WTC11 (cell line): ENCODE measurements around the gene NFIC. TPM values are rescaled to one million over a fixed set of nuclear protein-coding genes. Genes with fewer than 3 reads are reported as not detected.

Experiments used
- ATAC-seq: fragments of 200-7000 bp; cut with Tn5 transposase; 2 replicates; pipeline ENCODE4 v1.10.0; 2021; ENCODE audit warnings: mild to moderate bottlenecking, moderate library complexity
- CTCF ChIA-PET: fragments of 300-600 bp; sonication (Branson Sonifier 250); formaldehyde crosslinking; loops from one replicate; lab custom pipeline; 2021; ENCODE audit warnings: antibody characterized with exemption; lab: Charles Lee
- POLR2A ChIA-PET: fragments of 350-600 bp; sonication (Branson Sonifier 250); formaldehyde crosslinking; loops from one replicate; lab custom pipeline; 2021; ENCODE audit warnings: antibody characterized with exemption; lab: Charles Lee
- DNase-seq: peaks from one replicate; pipeline ENCODE4 v3.0.0; 2021; ENCODE audit warnings: low spot score
- H3K27ac Mint-ChIP-seq: 2 replicates; pipeline ENCODE4 v1.8.0; 2021; ENCODE audit warnings: mixed read lengths
- H3K27me3 Mint-ChIP-seq: 2 replicates; pipeline ENCODE4 v1.8.0; 2021; ENCODE audit warnings: low read depth, mild to moderate bottlenecking, moderate library complexity, mixed read lengths
- H3K36me3 Mint-ChIP-seq: 2 replicates; pipeline ENCODE4 v1.8.0; 2021; ENCODE audit warnings: mixed read lengths
- H3K4me1 Mint-ChIP-seq: 2 replicates; pipeline ENCODE4 v1.8.0; 2022; ENCODE audit warnings: mixed read lengths
- H3K4me3 Mint-ChIP-seq: 2 replicates; pipeline ENCODE4 v1.8.0; 2021; ENCODE audit warnings: mild to moderate bottlenecking, moderate library complexity, mixed read lengths
- H3K9me3 Mint-ChIP-seq: 2 replicates; pipeline ENCODE4 v1.8.0; 2021; ENCODE audit warnings: mixed read lengths
- AFF4 ChIP-seq: sonication (generic); formaldehyde crosslinking; IDR thresholded peaks from 2 replicates; pipeline ENCODE4 v1.8.1; 2023; ENCODE audit warnings: mild to moderate bottlenecking, missing genetic modification reagents, borderline replicate concordance
- ARID4B ChIP-seq: sonication (generic); formaldehyde crosslinking; IDR thresholded peaks from 2 replicates; pipeline ENCODE4 v1.8.0; 2023; ENCODE audit warnings: missing genetic modification reagents, mild to moderate bottlenecking, borderline replicate concordance
- ATF3 ChIP-seq: sonication (generic); formaldehyde crosslinking; conservative IDR thresholded peaks from 2 replicates; pipeline ENCODE4 v1.8.1; 2022; ENCODE audit warnings: mild to moderate bottlenecking, missing genetic modification reagents
- CBFB ChIP-seq: sonication (generic); formaldehyde crosslinking; IDR thresholded peaks from 2 replicates; pipeline ENCODE4 v1.8.1; 2022; ENCODE audit warnings: mild to moderate bottlenecking, low read depth, missing genetic modification reagents
- GTF2I ChIP-seq: fragments of 250-450 bp; sonication (Bioruptor Pico); conservative IDR thresholded peaks from 2 replicates; pipeline ENCODE4 v1.4.0; 2021; ENCODE audit warnings: mild to moderate bottlenecking
- NFATC4 ChIP-seq: fragments of 250-450 bp; sonication (Bioruptor Pico); IDR thresholded peaks from 2 replicates; pipeline ENCODE4 v1.9.0; 2021; ENCODE audit warnings: mild to moderate bottlenecking
- NR1H2 ChIP-seq: sonication (generic); formaldehyde crosslinking; IDR thresholded peaks from 2 replicates; pipeline ENCODE4 v1.9.0; 2021; ENCODE audit warnings: mild to moderate bottlenecking, moderate library complexity, missing genetic modification reagents
- SMAD3 ChIP-seq: sonication (generic); formaldehyde crosslinking; IDR thresholded peaks from 2 replicates; pipeline ENCODE4 v1.8.0; 2022; ENCODE audit warnings: missing genetic modification reagents, mild to moderate bottlenecking, borderline replicate concordance
- ZNF219 ChIP-seq: sonication (generic); formaldehyde crosslinking; IDR thresholded peaks from 2 replicates; pipeline ENCODE4 v1.8.0; 2023; ENCODE audit warnings: missing genetic modification reagents, mild to moderate bottlenecking, borderline replicate concordance
- total RNA-seq: library from RNA; stranded (reverse); gene quantifications from 3 replicates; pipeline ENCODE4 v1.2.3, GENCODE V29; 2021
- TF ChIP-seq, protein P1 (sequence below): fragments of 250-450 bp; sonication (Bioruptor Pico); IDR thresholded peaks from 2 replicates; pipeline ENCODE4 v1.9.0; 2021; ENCODE audit warnings: mild to moderate bottlenecking
- TF ChIP-seq, protein P2 (sequence below): sonication (generic); formaldehyde crosslinking; IDR thresholded peaks from 2 replicates; pipeline ENCODE4 v1.8.1; 2022; ENCODE audit warnings: mild to moderate bottlenecking, moderate library complexity, missing genetic modification reagents

Gene NFIC
- total RNA-seq, 1 experiment from 2014 or later = 3.5 TPM

DNA sequence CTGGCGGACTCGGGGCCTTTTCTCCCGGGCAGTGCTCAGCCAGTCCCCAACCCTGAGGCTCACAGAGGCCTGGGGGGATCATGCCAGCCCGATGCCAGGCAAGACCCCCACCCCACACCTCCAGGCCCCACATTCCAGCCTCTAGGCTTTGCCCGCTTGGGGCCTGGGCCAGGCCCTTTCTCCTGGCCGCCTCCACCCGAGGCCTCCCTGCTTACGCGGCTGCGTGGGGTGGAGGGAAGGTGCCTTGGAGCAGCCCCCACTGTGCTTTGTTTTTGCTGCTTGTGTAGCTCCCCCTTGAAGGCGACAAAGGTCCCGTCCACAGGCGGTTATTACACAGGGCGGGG, 75.6 kb downstream of the NFIC start:
- no peaks in the 10 kb centered on the region for H3K9me3 Mint-ChIP-seq
- H3K27ac Mint-ChIP-seq = no peak overlapping the region
- H3K27me3 Mint-ChIP-seq = no peaks in the 10 kb centered on the region
- H3K4me3 Mint-ChIP-seq = no peak overlapping the region
- CTCF ChIA-PET = interaction anchor here (0.6 to 4.0 kb wide), 4 partner anchors 9 to 137 kb away, joined by 3 to 21 read pairs (median 10); no protein-coding TSS in a partner anchor
- no peak for ATAC-seq
- no peak for DNase-seq
- no peak for TF ChIP-seq SMAD3 (CRISPR knock-in tag)
- TF ChIP-seq ARID4B = no peak
- TF ChIP-seq, protein P1, sequence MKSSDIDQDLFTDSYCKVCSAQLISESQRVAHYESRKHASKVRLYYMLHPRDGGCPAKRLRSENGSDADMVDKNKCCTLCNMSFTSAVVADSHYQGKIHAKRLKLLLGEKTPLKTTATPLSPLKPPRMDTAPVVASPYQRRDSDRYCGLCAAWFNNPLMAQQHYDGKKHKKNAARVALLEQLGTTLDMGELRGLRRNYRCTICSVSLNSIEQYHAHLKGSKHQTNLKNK (CRISPR knock-in tag) = no peak
- TF ChIP-seq NR1H2 (CRISPR knock-in tag) = no peak
- TF ChIP-seq AFF4 (CRISPR knock-in tag) = no peak
- TF ChIP-seq ZNF219 (CRISPR knock-in tag) = no peak
- no peak for TF ChIP-seq CBFB
- no peak for TF ChIP-seq NFATC4 (CRISPR knock-in tag)
- TF ChIP-seq, protein P2, sequence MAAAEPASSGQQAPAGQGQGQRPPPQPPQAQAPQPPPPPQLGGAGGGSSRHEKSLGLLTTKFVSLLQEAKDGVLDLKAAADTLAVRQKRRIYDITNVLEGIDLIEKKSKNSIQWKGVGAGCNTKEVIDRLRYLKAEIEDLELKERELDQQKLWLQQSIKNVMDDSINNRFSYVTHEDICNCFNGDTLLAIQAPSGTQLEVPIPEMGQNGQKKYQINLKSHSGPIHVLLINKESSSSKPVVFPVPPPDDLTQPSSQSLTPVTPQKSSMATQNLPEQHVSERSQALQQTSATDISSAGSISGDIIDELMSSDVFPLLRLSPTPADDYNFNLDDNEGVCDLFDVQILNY (CRISPR knock-in tag) = no peak
- TF ChIP-seq, all 79 proteins: peak for 0
- no peaks in the 10 kb centered on the region for H3K36me3 Mint-ChIP-seq
- peaks cover 12% of the 10 kb centered on the region for H3K4me1 Mint-ChIP-seq
- POLR2A ChIA-PET = no interaction called here

DNA sequence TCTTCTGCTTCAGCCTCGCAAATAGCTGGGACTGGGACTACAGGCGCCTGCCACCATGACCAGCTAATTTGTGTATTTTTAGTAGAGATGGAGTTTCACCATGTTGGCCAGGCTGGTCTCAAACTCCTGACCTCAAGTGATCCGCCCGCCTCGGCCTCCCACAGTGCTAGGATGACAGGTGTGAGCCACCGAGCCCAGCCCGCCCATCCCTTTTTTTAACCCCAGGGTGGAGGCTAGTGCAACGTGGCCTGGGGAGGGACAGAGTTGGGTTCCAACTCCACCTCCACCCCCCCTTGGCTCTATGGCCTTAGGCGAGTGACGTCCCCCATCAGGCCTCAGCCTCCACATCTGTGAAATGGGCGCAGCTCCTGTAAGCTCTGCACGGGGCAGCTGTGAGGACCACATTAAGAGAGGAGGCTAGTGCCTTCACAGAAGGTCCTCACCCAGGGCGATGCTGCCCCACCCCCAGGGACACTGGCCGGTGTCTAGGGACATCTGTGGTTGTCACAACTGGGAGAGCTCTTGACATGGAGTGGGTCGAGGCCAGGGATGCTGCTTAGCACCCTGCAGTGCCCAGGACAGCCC, 76.2 kb downstream of the NFIC start:
- TF ChIP-seq ATF3 (CRISPR knock-in tag) (no peak), GTF2I (CRISPR knock-in tag) (0 out of 2 replicates have a peak, but pooled peaks have one; percentile 15), ARID4B (no peak)
- no peak overlapping the region for H3K4me3 Mint-ChIP-seq
- no peaks in the 10 kb centered on the region for H3K27me3 Mint-ChIP-seq
- no peaks in the 10 kb centered on the region for H3K36me3 Mint-ChIP-seq
- no peaks in the 10 kb centered on the region for H3K9me3 Mint-ChIP-seq
- ChIA-PET CTCF (interaction anchor here (0.6 to 4.0 kb wide), 6 partner anchors 11 to 164 kb away, joined by 4 to 21 read pairs (median 4); no protein-coding TSS in a partner anchor), POLR2A (no interaction called here)
- peaks cover 12% of the 10 kb centered on the region for H3K4me1 Mint-ChIP-seq
- H3K27ac Mint-ChIP-seq = no peak overlapping the region
- no peak for ATAC-seq
- DNase-seq = no peak
